GM21526 (cell line): ENCODE data around the gene NLK.
"Not testable (repeated sequence)": the region's sequence is repeated elsewhere in the genome, so short reads cannot be mapped to it uniquely, and the experiment has no call there.

Source experiments
- ATAC-seq: cut with Tn5 transposase; IDR thresholded peaks from one replicate; pipeline ENCODE4 v1.9.1; 2021; ENCODE audit warnings: moderate library complexity; ENCODE audit not compliant: unreplicated experiment, low FRiP score

Gene NLK

DNA sequence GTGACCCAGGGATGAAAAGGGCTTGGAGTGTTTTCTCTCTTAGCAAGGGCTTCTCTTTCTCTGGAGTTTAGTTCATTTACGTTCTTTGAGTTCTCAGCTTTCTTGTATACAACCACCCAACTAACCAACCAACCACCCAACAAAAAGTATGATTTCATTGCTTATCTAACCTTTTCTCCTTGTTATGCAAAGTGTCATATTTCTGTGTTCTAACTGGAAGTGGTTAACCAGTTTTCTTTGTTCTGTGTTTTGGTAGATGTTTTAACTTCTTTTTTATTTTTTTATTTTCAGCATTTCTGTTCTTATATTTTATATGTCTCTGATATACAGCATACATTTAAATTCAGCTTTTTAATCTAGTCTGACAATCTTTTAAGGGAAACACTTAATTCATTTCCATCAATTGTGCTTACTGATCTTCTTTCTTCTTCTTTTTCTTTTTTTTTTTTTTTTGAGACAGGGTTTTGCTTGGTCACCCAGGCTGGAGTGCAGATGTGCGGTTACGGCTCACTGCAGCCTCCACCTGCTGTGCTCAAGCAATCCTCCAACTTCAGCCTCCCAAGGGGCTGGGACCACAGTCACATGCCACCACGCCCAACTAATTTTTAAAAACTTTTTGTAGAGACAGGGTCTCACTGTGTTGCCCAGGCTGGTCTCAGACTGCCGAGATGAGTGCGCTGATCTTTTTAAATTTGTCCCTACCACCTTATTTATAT lies 29.6 kb downstream of the NLK start:
- no peak for ATAC-seq

GRCh38 chr17:28072936-28073533 lies 30.6 kb downstream of the NLK start:
- ATAC-seq = no peak

DNA sequence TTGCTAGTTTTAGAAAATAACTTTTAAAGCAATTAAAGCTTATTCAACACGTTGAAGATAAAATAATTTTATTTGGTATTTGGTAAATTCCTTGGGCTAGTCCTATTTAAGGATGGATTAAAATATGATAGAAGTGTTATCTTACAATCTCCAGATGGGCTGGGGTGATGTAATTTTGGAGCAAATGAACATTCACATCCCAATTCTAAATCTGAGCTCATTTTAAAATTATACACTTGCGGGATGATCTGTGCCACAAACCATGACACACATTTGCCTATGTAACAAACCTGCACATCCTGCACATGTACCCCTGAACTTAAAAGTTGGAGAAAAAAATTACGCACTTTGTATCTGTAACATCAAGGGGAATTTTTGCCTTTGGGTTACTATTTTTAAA lies 31.5 kb downstream of the NLK start:
- ATAC-seq = no peak

DNA sequence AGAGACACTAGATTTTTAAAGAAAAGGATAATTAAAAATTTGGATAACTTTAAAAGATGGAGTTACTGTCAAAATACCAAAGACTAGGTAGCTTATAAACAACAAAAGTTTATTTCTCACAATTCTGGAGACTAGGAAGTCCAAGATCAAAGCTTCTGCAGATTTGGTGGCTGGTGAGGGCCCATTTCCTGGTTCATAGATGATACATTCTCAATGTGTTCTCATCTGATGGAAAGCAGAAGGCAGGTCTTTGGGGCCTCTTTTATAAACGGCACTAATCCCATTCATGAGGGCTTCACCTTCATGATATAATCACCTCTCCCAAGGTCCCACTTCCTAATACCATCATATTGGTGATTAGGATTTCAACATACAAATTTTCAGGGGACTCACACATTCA lies 33.7 kb downstream of the NLK start:
- no peak for ATAC-seq

DNA sequence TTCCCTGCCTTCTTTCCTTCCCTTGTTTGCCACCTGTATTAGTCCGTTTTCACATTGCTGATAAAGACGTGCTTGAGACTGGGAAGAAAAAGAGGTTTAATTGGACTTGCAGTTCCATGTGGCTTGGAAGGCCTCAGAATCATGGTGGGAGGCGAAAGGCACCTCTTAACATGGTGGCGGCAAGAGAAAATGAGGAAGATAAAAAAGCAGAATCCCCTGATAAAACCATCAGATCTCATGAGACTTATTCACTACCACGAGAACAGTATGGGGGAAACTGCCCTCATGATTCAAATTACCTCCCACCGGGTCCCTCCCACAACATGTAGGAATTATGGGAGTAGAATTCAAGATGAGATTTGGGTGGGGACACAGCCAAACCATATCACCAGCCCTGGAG lies 34.7 kb downstream of the NLK start:
- ATAC-seq = not testable (repeated sequence)

GRCh38 chr17:28078341-28079229 lies 36.1 kb downstream of the NLK start:
- no peak for ATAC-seq

DNA sequence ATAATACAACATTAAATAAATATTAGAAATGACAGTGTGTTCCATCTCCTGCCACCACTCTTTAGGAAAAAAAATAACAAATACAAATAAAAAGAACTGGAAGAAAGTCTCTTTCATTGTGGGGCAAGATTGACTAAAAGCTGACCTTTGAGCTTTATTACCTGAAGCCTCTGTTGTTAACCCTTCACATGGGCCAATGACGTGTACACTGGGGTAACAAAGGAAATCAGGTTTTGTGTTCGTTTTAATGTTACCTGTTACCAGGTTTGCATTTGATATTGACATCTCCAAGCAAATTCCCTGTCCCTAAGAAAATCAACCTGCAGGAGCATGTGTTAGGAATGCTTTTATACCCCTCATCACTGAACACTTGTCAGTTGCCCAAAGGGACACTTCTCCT lies 39.0 kb downstream of the NLK start:
- ATAC-seq = no peak

DNA sequence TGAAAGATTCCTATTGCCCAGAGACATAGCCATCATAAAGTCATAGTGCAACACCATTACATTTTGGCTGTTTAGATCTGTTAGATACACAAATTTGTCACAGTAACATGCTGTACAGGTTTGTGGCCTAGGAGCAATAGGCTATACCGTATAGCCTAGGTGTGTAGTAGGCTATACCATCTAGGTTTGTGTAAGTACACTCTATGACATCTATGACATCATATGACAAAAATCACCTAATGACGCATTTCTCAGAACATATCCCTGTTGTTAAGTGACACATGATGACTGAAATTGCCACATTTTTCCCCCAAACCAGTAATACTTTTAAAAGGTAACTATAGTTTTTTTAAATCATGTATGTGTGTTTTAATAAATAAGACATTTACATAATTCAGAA lies 43.3 kb downstream of the NLK start:
- no peak for ATAC-seq

DNA sequence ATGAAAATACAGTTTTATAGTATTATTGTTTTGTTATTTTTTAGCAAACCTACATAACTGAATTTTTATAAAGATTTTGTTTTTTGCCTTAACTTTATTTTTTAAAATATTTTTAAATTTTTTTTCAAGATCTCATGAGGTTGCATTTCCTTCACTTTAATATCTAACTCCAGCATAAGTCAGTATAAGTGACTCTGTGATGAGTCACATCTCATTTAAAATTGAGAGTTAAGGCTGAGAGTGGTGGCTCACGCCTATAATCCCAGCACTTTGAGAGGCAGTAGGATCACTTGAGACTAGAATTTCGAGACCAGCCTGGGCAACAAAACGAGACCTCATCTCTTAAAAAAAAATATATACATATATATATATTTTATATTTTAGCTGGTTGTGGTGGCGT lies 44.0 kb downstream of the NLK start:
- ATAC-seq = no peak

DNA sequence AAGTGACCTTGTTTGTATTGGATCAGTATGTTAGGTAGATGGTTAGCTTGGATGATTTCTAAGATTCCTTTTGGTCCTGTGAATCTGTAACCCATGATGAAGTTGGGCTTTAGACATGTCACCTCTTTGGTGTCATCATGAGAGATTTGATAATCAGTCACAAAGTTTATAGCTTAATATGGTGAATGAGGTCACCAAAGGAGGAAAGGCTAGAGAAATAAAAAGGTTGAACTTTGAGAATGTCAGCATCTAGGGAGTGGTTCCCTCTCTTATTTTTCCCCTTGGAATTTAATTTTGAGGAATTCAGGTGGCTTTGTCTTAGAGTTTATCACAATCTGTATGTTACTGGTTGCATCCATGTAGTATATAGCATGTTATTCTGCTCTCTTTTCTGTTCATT lies 45.3 kb downstream of the NLK start:
- no peak for ATAC-seq

- ATAC-seq = no peak
Measured at GRCh38 chr17:28090551-28090950, 48.1 kb downstream of the NLK start.

DNA sequence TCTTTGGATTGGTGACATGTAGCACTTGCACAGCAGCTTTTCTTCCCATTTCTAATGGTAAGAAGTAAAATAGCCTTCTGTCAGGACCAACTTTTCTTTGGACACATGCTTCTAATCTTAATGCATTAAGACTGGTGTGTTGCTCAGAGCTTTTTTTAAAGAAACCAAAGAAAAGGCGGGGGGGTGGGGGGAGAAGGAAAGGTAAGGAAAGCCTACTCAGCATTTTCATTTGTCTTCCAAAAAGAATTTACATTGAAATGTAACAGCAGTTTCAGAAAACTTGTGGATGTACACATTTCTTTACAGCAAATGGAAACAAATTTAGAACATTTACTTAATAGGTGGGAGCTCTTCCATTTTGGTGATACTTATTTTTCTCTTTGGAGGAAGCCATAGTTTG lies 49.6 kb downstream of the NLK start:
- ATAC-seq = no peak

- no peak for ATAC-seq
Measured at GRCh38 chr17:28093999-28094716, 51.7 kb downstream of the NLK start.

GRCh38 chr17:28096756-28097155 lies 54.3 kb downstream of the NLK start:
- ATAC-seq = no peak

- no peak for ATAC-seq
Measured at GRCh38 chr17:28097254-28097653, 54.8 kb downstream of the NLK start.

DNA sequence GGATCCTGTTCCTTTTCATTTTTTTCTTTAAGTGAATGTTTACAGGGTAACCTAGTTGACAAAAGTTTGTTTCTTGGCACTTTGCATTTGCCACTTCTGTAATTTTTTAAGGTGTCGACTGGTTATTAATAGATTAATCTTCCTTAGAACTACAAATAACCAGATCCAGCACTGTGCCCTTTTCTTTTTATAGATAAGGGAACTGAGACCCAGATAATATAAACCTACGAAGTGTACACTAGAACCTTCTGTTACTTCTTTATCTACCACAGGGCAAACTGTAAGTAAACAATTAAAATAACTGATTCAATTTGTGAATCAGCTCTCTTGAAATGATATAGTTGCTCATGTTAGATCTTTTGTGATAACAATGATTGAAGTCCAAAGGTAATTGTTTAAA lies 55.4 kb downstream of the NLK start:
- no peak for ATAC-seq

DNA sequence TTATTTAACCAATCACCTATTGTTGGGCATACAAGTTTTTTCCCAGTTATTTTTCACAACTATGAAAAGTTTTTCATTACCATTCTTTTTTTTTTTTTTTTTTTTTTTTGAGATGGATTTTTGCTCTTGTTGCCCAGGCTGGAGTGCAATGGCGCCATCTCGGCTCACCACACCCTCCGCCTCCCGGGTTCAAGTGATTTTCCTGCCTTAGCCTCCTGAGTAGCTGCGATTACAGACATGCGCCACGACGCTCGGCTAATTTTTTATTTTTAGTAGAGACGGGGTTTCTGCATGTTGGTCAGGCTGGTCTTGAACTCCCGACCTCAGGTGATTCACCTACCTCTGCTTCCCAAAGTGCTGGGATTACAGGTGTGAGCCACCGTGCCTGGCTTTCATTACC lies 56.1 kb downstream of the NLK start:
- ATAC-seq = not testable (repeated sequence)

DNA sequence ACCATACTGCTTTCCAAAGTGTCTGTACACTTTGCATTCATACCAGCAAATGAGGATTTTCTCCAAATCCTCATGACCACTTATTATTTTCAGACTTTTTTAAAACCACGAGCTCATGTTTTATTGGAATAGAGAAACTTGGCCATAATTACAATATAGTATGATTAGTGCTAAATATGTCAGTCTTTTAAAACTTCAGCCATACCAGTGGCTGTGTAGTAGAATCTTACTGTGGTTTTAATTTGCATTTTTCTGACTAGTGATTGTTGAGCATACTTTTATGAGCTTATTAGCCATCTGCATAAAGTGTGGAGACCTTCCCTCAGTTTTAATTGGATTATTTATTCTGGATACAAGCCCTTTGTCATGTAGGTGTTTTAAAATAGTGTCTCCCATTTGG lies 57.8 kb downstream of the NLK start:
- ATAC-seq = no peak

DNA sequence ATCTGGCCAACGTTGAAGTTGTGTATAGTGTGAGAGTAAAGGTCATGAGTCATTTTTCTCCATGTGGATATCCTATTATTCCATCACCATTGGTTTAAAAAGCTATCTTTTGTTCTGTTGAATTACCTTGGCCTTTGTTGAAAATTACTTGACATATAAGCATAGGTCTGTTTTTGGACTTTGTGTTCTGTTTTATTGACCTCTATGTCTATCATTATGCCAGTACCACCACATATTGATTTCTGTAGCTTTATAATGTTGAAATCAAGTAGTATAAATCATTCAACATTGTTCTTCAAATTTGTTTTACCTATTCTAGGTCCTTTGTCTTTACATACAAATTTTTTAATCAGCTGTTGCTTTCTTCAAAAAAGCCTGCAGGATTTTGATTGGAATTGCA lies 58.5 kb downstream of the NLK start:
- ATAC-seq = no peak

DNA sequence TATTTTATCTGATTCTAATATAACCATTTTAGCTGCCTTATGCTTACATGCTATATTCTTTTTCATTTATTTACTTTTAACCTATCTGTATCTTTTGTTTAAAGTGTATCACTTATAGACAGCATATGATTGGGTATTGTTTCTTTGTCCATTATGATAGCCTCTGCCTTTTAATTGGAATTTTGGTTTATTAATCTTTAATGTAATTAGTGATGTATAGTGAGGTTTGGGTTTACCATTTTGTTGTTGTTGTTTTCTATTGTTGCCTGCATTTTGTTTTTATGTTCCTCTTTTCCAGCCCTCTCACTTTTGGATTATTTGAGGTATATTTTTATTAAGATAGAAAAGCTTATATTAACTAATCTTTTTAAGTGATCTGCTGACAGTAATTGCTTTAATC lies 59.4 kb downstream of the NLK start:
- no peak for ATAC-seq

DNA sequence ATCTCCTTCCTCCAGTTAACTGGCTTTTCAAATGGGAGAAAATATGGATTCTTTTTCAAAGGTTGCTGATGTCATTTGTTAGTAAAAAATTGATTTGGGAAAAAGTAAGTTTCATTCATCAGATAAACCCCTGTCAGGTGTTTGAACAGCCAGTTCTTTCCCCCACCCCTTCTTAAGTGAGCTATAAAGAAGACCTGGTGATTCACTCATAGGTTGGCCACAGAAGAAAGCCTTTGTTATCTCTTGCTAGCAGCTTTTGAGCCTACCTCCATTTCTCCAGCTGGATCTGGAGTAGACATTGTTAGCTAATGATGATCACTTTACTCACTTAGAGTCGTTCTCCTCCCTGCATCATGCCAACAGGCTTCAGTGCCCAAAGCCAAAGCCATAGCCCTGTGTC lies 63.0 kb downstream of the NLK start:
- no peak for ATAC-seq
